A673 (cell line): ENCODE results near the gene TSPAN11.

Source experiments
- CTCF ChIP-seq: fragments of 300-800, 200-600 bp; sonication (generic); conservative IDR thresholded peaks from 2 replicates; pipeline ENCODE4 v1.5.1; 2017; ENCODE audit warnings: low read depth, mild to moderate bottlenecking, antibody characterized with exemption, low read length, moderate library complexity, mixed read lengths
- EZH2 ChIP-seq: fragments of 200-600 bp; sonication (generic); IDR thresholded peaks from 2 replicates; pipeline ENCODE4 v1.6.1; 2017; ENCODE audit warnings: borderline replicate concordance, low read depth, mild to moderate bottlenecking, mixed read lengths, antibody characterized with exemption, low read length; ENCODE audit not compliant: poor library complexity, severe bottlenecking

DNA sequence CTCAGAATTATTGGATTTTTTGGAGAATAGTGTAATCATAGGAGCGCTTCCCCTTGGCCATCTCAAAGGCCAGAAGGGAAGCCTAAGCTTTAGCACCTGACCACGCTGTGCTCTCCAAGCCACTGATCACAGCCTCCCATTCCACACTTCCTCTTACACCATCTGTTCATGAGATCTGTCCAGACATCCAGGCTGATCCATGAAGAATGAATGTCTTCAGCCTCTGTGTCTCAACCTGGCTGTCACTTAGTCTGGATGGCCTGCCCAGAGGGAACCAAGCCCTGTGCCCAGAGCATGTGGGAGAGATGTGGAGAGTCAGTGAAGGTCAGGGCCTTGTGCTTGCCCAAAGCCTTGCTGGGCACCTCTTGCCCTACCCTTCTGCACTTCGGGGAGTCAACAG, 40.5 kb downstream of the TSPAN11 start:
- TF ChIP-seq CTCF, result no peak
- TF ChIP-seq EZH2, result no peak
